Activated CD4-positive, alpha-beta memory T cell treated with anti-CD3 and anti-CD28 coated beads for 36 hours (primary cell): ENCODE data around the gene PCDH15. TPM values are rescaled to one million over a fixed set of nuclear protein-coding genes. Genes with fewer than 3 reads are reported as not detected.
"Not testable (repeated sequence)": the region's sequence is repeated elsewhere in the genome, so short reads cannot be mapped to it uniquely, and the experiment has no call there.

Experiments used
- CTCF ChIA-PET: fragments of 350-600 bp; sonication (Branson Sonifier 250); formaldehyde crosslinking; loops from one replicate; lab custom pipeline; 2021; ENCODE audit warnings: antibody characterized with exemption, inconsistent platforms; lab: Charles Lee
- POLR2A ChIA-PET: fragments of 350-600 bp; sonication (Branson Sonifier 250); formaldehyde crosslinking; loops from one replicate; lab custom pipeline; 2021; ENCODE audit warnings: antibody characterized with exemption; lab: Charles Lee
- DNase-seq: peaks from one replicate; pipeline ENCODE4 v3.0.0-alpha.2; 2020
- H3K27ac Mint-ChIP-seq: one replicate; pipeline ENCODE4 v1.8.0; 2021; ENCODE audit warnings: mixed read lengths
- H3K27me3 Mint-ChIP-seq: one replicate; pipeline ENCODE4 v1.8.0; 2021; ENCODE audit warnings: mixed read lengths
- H3K36me3 Mint-ChIP-seq: one replicate; pipeline ENCODE4 v1.8.0; 2021; ENCODE audit warnings: mixed read lengths
- H3K4me1 Mint-ChIP-seq: one replicate; pipeline ENCODE4 v1.8.0; 2021; ENCODE audit warnings: low read depth, mixed read lengths
- H3K4me3 Mint-ChIP-seq: one replicate; pipeline ENCODE4 v1.8.0; 2021; ENCODE audit warnings: mild to moderate bottlenecking, mixed read lengths
- H3K9me3 Mint-ChIP-seq: one replicate; pipeline ENCODE4 v1.8.0; 2021; ENCODE audit warnings: mixed read lengths
- intact Hi-C: fragments of 100-400 bp; cut with micrococcal nuclease; formaldehyde crosslinking; loops from one replicate; pipeline ENCODE4 v1.15.1; 2023
- total RNA-seq, 2 experiments: library from RNA; stranded (reverse); gene quantifications; one replicate each; pipeline ENCODE4 v1.2.3, GENCODE V29; 2021

The PCDH15 gene
- total RNA-seq, 2 experiments from 2014 or later, result not detected

DNA sequence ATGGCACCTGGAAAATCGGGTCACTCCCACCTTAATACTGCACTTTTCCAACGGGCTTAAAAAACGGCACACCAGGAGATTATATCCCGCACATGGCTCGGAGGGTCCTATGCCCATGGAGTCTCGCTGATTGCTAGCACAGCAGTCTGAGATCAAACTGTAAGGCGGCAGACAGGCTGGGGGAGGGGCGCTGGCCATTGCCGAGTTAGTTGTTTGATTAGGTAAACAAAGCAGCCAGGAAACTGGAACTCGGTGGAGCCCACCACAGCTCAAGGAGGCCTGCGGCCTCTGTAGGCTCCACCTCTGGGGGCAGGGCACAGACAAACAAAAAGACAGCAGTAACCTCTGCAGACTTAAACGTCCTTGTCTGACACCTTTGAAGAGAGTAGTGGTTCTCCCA lies 285.8 kb downstream of the PCDH15 start:
- H3K36me3 Mint-ChIP-seq, POLR2A ChIA-PET, H3K4me1 Mint-ChIP-seq, H3K27me3 Mint-ChIP-seq, H3K27ac Mint-ChIP-seq, DNase-seq, H3K4me3 Mint-ChIP-seq, CTCF ChIA-PET, intact Hi-C loops: not testable (repeated sequence)
- H3K9me3 Mint-ChIP-seq, result peaks cover 17% of the 10 kb centered on the region

DNA sequence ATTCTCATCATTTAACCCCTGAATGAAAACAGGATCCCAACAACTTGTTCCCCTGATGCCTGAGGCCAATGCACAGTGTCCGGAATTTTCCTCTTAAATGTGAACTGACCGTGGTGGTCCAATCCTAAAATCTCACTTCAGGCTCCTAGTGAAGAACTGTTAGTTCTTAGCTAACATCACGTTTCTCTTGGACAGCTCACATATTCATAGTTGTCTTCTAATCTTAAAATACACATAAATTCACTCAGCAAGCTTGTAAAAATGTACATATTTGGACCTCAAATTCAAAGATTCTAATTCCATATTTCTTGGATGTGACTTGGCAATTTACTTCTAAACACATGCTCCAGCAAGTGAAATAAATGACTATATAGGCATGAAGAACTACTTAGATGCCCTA lies 297.2 kb downstream of the PCDH15 start:
- no peaks in the 10 kb centered on the region for H3K36me3 Mint-ChIP-seq
- no peaks in the 10 kb centered on the region for H3K4me1 Mint-ChIP-seq
- H3K27me3 Mint-ChIP-seq, result no peaks in the 10 kb centered on the region
- intact Hi-C loops, result no loop called here
- ChIA-PET CTCF (no interaction called here), POLR2A (no interaction called here)
- no peak overlapping the region for H3K4me3 Mint-ChIP-seq
- H3K9me3 Mint-ChIP-seq, result peaks cover 34% of the 10 kb centered on the region
- H3K27ac Mint-ChIP-seq, result no peak overlapping the region
- no peak for DNase-seq

DNA sequence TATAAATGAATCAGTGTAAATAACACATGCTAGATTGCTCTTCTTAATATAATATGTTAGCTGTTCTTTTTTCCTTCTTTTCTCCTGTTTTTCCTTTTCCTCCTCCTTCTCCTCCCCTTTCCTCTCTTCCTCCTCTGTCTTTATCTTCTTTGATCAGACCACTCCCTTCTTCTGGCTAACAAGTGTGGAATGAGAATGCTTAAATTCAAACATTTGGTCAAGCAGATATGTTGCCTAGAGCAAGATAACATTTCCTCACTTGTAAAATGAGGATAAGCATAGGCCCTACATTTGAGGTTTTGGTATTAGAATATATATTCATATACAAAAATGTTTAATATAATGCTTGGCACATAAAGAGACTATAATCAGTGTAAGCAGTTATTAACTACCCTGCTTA lies 299.1 kb downstream of the PCDH15 start:
- no peak overlapping the region for H3K4me3 Mint-ChIP-seq

DNA sequence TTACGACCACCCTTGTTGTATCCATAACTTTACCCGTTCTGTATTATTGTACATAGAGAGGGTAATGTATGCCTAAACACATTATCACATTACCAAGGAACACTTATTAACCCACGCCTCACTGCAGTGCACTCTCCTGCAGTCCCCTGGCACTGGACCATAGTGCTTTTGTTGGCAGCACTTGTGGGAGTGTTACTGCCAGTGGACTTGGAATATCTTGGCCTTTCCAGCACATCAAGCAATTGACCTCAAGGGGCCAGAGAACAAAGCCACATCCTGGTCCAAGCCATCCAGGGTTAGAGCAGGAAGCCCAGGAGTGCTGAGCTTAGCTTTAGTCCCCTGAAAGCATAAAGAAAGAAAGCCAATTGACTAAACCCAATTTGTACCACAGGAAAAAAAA lies 304.2 kb downstream of the PCDH15 start:
- Mint-ChIP-seq H3K27ac (no peak overlapping the region), H3K4me1 (no peaks in the 10 kb centered on the region), H3K36me3 (no peaks in the 10 kb centered on the region), H3K27me3 (no peaks in the 10 kb centered on the region), H3K4me3 (no peak overlapping the region), H3K9me3 (peaks cover 42% of the 10 kb centered on the region)
- CTCF ChIA-PET, result no interaction called here
- DNase-seq, result no peak
- POLR2A ChIA-PET, result no interaction called here
- intact Hi-C loops, result no loop called here

More for the DNA sequence above, 299.1 kb downstream of the PCDH15 start:
- Mint-ChIP-seq H3K36me3 (no peaks in the 10 kb centered on the region), H3K27me3 (no peaks in the 10 kb centered on the region), H3K27ac (no peak overlapping the region), H3K9me3 (peaks cover 28% of the 10 kb centered on the region), H3K4me1 (no peaks in the 10 kb centered on the region)
- DNase-seq, result no peak
- CTCF ChIA-PET, result no interaction called here
- POLR2A ChIA-PET, result no interaction called here
- intact Hi-C loops, result no loop called here

DNA sequence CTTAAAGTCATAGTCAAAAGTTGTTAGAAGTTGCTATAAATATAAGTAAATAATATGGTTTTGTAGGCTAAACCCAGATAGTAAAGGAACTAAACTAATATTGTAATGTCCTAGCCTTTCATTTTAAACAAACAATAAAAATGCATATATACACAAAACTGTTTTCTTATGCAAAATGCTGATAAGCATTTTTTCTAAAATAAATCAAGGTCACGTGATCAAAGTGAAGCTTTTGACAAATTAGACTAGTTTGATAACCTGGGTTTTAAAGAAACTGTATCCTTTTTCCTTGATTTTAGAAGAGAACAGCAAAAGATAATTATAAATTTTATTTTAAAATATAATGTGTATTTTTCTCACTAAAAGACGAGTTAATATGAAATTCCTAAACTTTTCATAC lies 313.3 kb downstream of the PCDH15 start:
- intact Hi-C loops, result no loop called here
- CTCF ChIA-PET, result interaction anchor here (0.6 kb wide), 1 partner anchor 535 kb away, joined by 3 read pairs; no protein-coding TSS in a partner anchor
- H3K27ac Mint-ChIP-seq, result no peak overlapping the region

DNA sequence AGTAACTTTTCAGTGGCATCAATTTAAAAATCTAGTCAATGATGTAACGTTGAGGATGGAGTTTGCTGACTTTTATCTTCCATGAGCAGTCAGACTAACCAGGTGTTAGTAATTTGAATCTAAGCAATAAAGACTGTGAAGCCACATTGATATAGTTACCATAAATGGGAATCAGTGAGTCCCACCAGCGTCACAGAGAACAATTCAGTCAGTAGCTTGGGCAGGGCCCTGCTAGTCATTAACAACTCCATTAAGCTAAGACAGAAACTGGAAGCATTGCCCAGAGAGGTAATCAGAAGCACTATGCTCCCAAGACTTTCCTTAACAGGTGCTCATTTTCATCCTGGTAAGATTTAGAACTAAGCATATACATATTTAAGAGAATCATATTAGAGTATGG lies 315.1 kb downstream of the PCDH15 start:
- Mint-ChIP-seq H3K9me3 (peaks cover 20% of the 10 kb centered on the region), H3K36me3 (no peaks in the 10 kb centered on the region), H3K27ac (no peak overlapping the region), H3K4me1 (no peaks in the 10 kb centered on the region), H3K4me3 (no peak overlapping the region), H3K27me3 (no peaks in the 10 kb centered on the region)
- DNase-seq, result no peak
- intact Hi-C loops, result no loop called here
- ChIA-PET POLR2A (no interaction called here), CTCF (no interaction called here)

More for the DNA sequence above, 313.3 kb downstream of the PCDH15 start:
- Mint-ChIP-seq H3K9me3 (peaks cover 17% of the 10 kb centered on the region), H3K4me3 (no peak overlapping the region), H3K36me3 (no peaks in the 10 kb centered on the region), H3K4me1 (no peaks in the 10 kb centered on the region), H3K27me3 (no peaks in the 10 kb centered on the region)
- POLR2A ChIA-PET, result no interaction called here
- DNase-seq, result no peak

DNA sequence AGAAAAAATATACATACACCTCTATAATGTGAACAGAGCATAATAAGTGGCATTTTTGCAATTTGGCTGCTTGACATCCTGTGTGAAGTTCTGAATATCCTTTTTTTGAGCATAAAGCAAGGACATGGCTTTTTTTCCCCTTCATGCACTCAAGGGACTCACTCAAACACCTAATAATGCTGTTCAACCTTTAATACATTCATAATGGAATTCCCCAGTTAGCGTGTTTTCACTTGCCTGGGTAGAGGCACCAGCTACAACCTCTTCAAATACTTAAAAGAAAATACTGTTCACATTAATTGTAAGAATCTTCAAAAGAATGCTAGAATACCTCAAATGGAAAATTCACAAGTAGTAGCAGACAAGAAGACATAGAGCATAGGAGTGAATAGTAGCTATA lies 316.8 kb downstream of the PCDH15 start:
- POLR2A ChIA-PET, result no interaction called here
- CTCF ChIA-PET, result interaction anchor here (0.7 kb wide), 1 partner anchor 42 kb away, joined by 3 read pairs; no protein-coding TSS in a partner anchor
- Mint-ChIP-seq H3K36me3 (no peaks in the 10 kb centered on the region), H3K9me3 (peaks cover 18% of the 10 kb centered on the region), H3K4me1 (no peaks in the 10 kb centered on the region), H3K27ac (no peak overlapping the region), H3K27me3 (no peaks in the 10 kb centered on the region), H3K4me3 (no peak overlapping the region)
- no peak for DNase-seq
- intact Hi-C loops, result no loop called here

DNA sequence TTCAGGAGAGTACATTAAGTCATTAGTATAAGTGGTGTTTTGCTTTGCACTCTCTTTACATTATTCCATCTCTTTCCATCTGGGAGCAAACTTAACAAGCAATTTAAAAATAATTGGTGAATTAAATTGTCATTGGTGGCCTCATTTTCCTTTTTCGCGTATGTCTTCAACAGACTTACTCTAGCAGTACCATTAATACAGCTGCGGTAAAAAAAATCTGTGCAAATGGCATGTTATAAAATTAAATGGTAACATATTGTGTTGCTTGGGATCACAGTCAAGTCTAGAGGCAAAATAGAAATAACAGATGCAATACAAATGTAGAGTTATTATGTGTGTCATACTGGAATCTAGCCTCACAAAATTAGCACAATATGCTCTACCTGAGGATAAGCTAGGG lies 322.4 kb downstream of the PCDH15 start:
- H3K36me3 Mint-ChIP-seq, result no peaks in the 10 kb centered on the region
- intact Hi-C loops, result no loop called here

DNA sequence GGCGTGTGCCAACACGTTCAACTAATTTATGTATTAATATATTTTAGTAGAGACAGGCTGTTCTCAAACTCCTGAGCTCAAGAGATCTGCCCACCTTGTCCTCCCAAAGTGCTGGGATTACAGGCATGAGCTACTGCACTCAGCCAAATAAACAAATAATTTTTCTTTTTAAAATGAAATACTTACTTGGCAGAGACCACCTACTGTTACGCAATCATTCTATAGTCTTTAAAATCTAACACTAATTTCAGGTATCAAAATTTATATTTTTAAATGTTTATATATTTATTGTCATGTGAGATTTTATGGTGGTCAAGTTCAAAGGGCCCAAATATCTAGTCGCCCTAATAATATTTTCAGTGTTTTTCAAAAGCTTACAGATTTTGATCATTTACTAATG lies 323.3 kb downstream of the PCDH15 start:
- no peak overlapping the region for H3K4me3 Mint-ChIP-seq
- CTCF ChIA-PET, result no interaction called here
- POLR2A ChIA-PET, result no interaction called here

More for the DNA sequence above, 322.4 kb downstream of the PCDH15 start:
- POLR2A ChIA-PET, result no interaction called here
- Mint-ChIP-seq H3K27ac (no peak overlapping the region), H3K27me3 (no peaks in the 10 kb centered on the region), H3K4me1 (no peaks in the 10 kb centered on the region), H3K4me3 (no peak overlapping the region), H3K9me3 (peaks cover 6% of the 10 kb centered on the region)
- CTCF ChIA-PET, result no interaction called here
- no peak for DNase-seq

DNA sequence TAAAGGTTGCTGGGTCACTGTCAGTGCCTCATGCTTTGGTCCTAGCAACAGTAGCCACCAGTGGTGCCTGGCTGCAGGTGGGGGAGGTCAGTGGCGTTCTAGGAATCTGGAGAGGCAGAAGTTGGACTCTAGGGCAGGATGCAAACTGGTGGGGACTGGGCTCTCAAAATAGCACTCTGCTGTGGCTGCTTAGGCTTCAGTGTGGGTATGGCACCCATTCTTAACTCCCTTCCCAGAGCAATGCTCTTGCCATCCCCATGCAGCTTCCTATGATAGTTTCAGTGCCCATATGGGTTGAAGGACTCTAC lies 330.8 kb downstream of the PCDH15 start:
- CTCF ChIA-PET, result no interaction called here
- POLR2A ChIA-PET, result no interaction called here
- H3K27me3 Mint-ChIP-seq, result no peaks in the 10 kb centered on the region

More for the DNA sequence above, 323.3 kb downstream of the PCDH15 start:
- H3K9me3 Mint-ChIP-seq, result peaks cover 4% of the 10 kb centered on the region
- no peak overlapping the region for H3K27ac Mint-ChIP-seq
- DNase-seq, result no peak
- intact Hi-C loops, result no loop called here
- no peaks in the 10 kb centered on the region for H3K36me3 Mint-ChIP-seq
- H3K4me1 Mint-ChIP-seq, result no peaks in the 10 kb centered on the region
- no peaks in the 10 kb centered on the region for H3K27me3 Mint-ChIP-seq

DNA sequence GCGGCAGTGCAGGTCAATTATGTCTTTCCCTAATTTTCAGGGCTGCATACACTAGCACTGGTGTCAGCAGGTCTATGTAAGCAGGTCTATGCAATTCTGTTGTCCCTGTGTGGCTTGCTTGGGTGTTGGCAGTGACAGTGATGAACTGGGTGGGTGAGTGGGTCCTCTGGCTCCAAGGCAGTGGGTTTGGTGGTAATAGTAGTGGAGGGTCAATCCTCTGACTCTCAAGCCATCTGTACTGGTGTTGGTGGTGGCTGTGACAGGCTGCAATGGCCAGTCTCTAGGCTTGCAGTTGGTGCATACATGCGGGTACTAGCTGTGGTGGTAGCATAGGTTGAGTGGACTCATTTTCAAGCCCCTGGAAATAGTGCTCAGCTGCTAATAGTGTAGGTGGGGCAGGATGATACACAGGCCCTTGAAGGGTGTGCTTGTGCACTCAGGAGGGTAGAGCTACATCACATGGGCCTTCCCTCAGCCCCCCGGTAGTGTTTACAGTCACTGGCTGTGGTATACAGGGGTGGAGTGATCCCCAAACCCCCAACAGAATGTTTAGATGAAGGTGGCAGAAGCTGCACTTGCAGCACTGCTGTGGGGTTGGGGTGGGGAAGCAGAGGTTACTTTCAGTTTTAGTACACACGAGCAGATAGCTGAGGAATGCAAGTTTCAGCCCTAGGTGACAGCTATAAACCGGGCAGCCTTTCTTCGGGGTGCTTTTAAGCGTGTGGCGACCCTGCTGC lies 331.3 kb downstream of the PCDH15 start:
- Mint-ChIP-seq H3K27ac (no peak overlapping the region), H3K4me3 (no peak overlapping the region), H3K27me3 (no peaks in the 10 kb centered on the region), H3K36me3 (no peaks in the 10 kb centered on the region), H3K4me1 (no peaks in the 10 kb centered on the region), H3K9me3 (peaks cover 20% of the 10 kb centered on the region)
- ChIA-PET POLR2A (no interaction called here), CTCF (no interaction called here)
- intact Hi-C loops, result no loop called here
- DNase-seq, result no peak

More for the DNA sequence above, 330.8 kb downstream of the PCDH15 start:
- Mint-ChIP-seq H3K27ac (no peak overlapping the region), H3K9me3 (peaks cover 20% of the 10 kb centered on the region), H3K4me1 (no peaks in the 10 kb centered on the region), H3K36me3 (no peaks in the 10 kb centered on the region), H3K4me3 (no peak overlapping the region)
- DNase-seq, result no peak
- intact Hi-C loops, result no loop called here

DNA sequence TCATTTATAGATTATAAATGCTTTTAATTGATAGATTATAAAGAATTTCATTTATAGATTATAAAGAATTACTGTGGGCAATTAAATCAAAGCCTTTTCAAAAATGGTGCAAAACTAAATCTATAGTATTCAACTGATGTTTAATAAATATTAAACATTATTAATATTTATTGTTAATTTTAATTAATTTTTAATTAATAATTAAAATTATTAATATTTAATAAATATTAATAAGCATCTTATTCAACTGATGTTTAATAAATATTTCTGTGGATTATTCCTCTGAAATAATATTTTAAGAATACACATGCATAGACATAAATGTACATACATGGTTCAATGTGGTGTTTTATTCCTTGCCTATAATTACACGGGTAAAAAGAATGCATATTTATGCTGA lies 346.8 kb downstream of the PCDH15 start:
- Mint-ChIP-seq H3K27me3 (no peaks in the 10 kb centered on the region), H3K9me3 (peaks cover 26% of the 10 kb centered on the region), H3K36me3 (no peaks in the 10 kb centered on the region), H3K4me1 (no peaks in the 10 kb centered on the region), H3K27ac (no peak overlapping the region), H3K4me3 (no peak overlapping the region)
- POLR2A ChIA-PET, result no interaction called here
- intact Hi-C loops, result no loop called here
- no peak for DNase-seq
- CTCF ChIA-PET, result no interaction called here

DNA sequence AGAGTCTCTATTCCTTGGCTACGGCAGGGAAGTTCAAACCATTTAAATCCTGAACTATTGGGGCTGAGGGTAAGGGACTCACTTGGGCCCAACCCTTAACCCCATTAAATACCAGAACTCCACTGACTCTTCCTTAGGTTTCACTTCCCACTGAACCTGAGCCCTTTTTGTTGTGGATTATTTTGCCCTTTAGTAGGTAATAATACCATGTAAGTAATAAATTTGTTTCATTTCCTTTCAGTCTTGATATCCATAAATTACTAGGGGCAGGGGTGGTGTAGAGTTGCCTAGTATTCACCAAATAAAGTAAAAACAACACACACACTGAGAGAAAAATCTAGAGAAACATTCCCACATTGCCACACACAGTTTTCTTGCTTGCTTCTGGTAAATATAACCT lies 352.0 kb downstream of the PCDH15 start:
- H3K36me3 Mint-ChIP-seq, result no peaks in the 10 kb centered on the region
- peaks cover 12% of the 10 kb centered on the region for H3K9me3 Mint-ChIP-seq
- H3K4me3 Mint-ChIP-seq, result no peak overlapping the region
- CTCF ChIA-PET, result no interaction called here
- no peak for DNase-seq
- no peaks in the 10 kb centered on the region for H3K4me1 Mint-ChIP-seq
- no peak overlapping the region for H3K27ac Mint-ChIP-seq
- no peaks in the 10 kb centered on the region for H3K27me3 Mint-ChIP-seq
- intact Hi-C loops, result no loop called here
- POLR2A ChIA-PET, result no interaction called here
